H9 (cell line): ENCODE results near the gene INO80. TPM values are rescaled to one million over a fixed set of nuclear protein-coding genes. Genes with fewer than 3 reads are reported as not detected.

Experiments used
- DNase-seq: peaks from one replicate; pipeline ENCODE4 v3.0.0-alpha.2; 2017
- H2AFZ ChIP-seq: one replicate; pipeline ENCODE4 v1.6.1; 2013; ENCODE audit warnings: mild to moderate bottlenecking, low read length, control low read depth, moderate library complexity
- H2AK5ac ChIP-seq: 2 replicates; pipeline ENCODE4 v1.6.1; 2013; ENCODE audit warnings: low read length, control low read depth, mixed read lengths; ENCODE audit not compliant: insufficient read length
- H2BK120ac ChIP-seq: one replicate; pipeline ENCODE4 v1.6.1; 2013; ENCODE audit warnings: low read depth, mild to moderate bottlenecking, low read length, control low read depth, inconsistent platforms; ENCODE audit not compliant: poor library complexity, severe bottlenecking
- H2BK12ac ChIP-seq: 2 replicates; pipeline ENCODE4 v1.6.1; 2013; ENCODE audit warnings: low read length, control low read depth, mixed read lengths, low read depth; ENCODE audit not compliant: insufficient read length
- H2BK15ac ChIP-seq: 2 replicates; pipeline ENCODE4 v1.6.1; 2013; ENCODE audit warnings: low read depth, low read length, control low read depth
- H2BK20ac ChIP-seq: one replicate; pipeline ENCODE4 v1.6.1; 2013; ENCODE audit warnings: low read depth, mild to moderate bottlenecking, low read length, control low read depth, inconsistent platforms; ENCODE audit not compliant: poor library complexity, severe bottlenecking
- H2BK5ac ChIP-seq: 2 replicates; pipeline ENCODE4 v1.6.1; 2013; ENCODE audit warnings: low read length, control low read depth, mixed read lengths; ENCODE audit not compliant: insufficient read length
- H3K14ac ChIP-seq: 2 replicates; pipeline ENCODE4 v1.6.1; 2013; ENCODE audit warnings: low read length, control low read depth; ENCODE audit not compliant: insufficient read depth
- H3K18ac ChIP-seq: 2 replicates; pipeline ENCODE4 v1.6.1; 2013; ENCODE audit warnings: low read depth, mild to moderate bottlenecking, mixed read lengths, low read length, control low read depth; ENCODE audit not compliant: insufficient read length
- H3K23ac ChIP-seq: 2 replicates; pipeline ENCODE4 v1.6.1; 2013; ENCODE audit warnings: low read length, control low read depth, mixed read lengths, low read depth; ENCODE audit not compliant: insufficient read length
- H3K23me2 ChIP-seq: 2 replicates; pipeline ENCODE4 v1.6.1; 2013; ENCODE audit warnings: low read depth, mild to moderate bottlenecking, mixed read lengths, low read length, control low read depth; ENCODE audit not compliant: insufficient read length, poor library complexity, severe bottlenecking
- H3K27ac ChIP-seq: 2 replicates; pipeline ENCODE4 v1.5.1; 2013; ENCODE audit warnings: low read length, control low read depth, mixed read lengths, low read depth; ENCODE audit not compliant: insufficient read length
- H3K27me3 ChIP-seq: 2 replicates; pipeline ENCODE4 v1.6.1; 2013; ENCODE audit warnings: low read length, control low read depth, inconsistent platforms; ENCODE audit not compliant: insufficient read depth
- H3K4ac ChIP-seq: 2 replicates; pipeline ENCODE4 v1.6.1; 2013; ENCODE audit warnings: low read depth, mild to moderate bottlenecking, control low read depth, inconsistent platforms, low read length, moderate library complexity
- H3K4me1 ChIP-seq: 2 replicates; pipeline ENCODE4 v1.6.1; 2013; ENCODE audit warnings: low read length, control low read depth, inconsistent platforms; ENCODE audit not compliant: insufficient read depth
- H3K4me2 ChIP-seq: 2 replicates; pipeline ENCODE4 v1.6.1; 2013; ENCODE audit warnings: low read length, control low read depth, mixed read lengths; ENCODE audit not compliant: insufficient read length, insufficient read depth
- H3K56ac ChIP-seq: 2 replicates; pipeline ENCODE4 v1.6.1; 2013; ENCODE audit warnings: low read depth, mild to moderate bottlenecking, mixed read lengths, low read length, control low read depth; ENCODE audit not compliant: insufficient read length
- H3K79me1 ChIP-seq: 2 replicates; pipeline ENCODE4 v1.6.1; 2013; ENCODE audit warnings: low read depth, mild to moderate bottlenecking, moderate library complexity, low read length, control low read depth, inconsistent platforms; ENCODE audit not compliant: insufficient read depth, poor library complexity, severe bottlenecking
- H3K79me2 ChIP-seq: 2 replicates; pipeline ENCODE4 v1.6.1; 2013; ENCODE audit warnings: low read length, control low read depth, inconsistent platforms; ENCODE audit not compliant: insufficient read depth
- H3K9ac ChIP-seq: 2 replicates; pipeline ENCODE4 v1.6.1; 2013; ENCODE audit warnings: low read length, control low read depth, mixed read lengths; ENCODE audit not compliant: insufficient read length; ENCODE audit errors: extremely low read depth
- H3K9me3 ChIP-seq: one replicate; pipeline ENCODE4 v1.6.1; 2013; ENCODE audit warnings: low read depth, low read length, inconsistent platforms; ENCODE audit not compliant: control insufficient read depth
- H3T11ph ChIP-seq: one replicate; pipeline ENCODE4 v1.6.1; 2013; ENCODE audit warnings: mild to moderate bottlenecking, low read length, control low read depth, inconsistent platforms
- H4K20me1 ChIP-seq: one replicate; pipeline ENCODE4 v1.6.1; 2013; ENCODE audit not compliant: control insufficient read depth, insufficient read length, insufficient read depth
- H4K5ac ChIP-seq: 2 replicates; pipeline ENCODE4 v1.6.1; 2013; ENCODE audit warnings: low read depth, mild to moderate bottlenecking, mixed read lengths, low read length, control low read depth; ENCODE audit not compliant: insufficient read length
- H4K8ac ChIP-seq: replicated peaks from 2 replicates; pipeline ENCODE4 v1.6.1; 2013; ENCODE audit warnings: low read length, control low read depth, mixed read lengths, low read depth; ENCODE audit not compliant: insufficient read length
- H4K91ac ChIP-seq: 2 replicates; pipeline ENCODE4 v1.6.1; 2013; ENCODE audit warnings: low read depth, mild to moderate bottlenecking, moderate library complexity, mixed read lengths, low read length, control low read depth; ENCODE audit not compliant: insufficient read length
- H3K27ac Mint-ChIP-seq, 3 experiments: 2 replicates in 2 of 3; 3 replicates in 1 of 3; pipeline ENCODE4 v1.8.0; 2020 to 2021; ENCODE audit warnings: mixed read lengths in 3 of 3, mild to moderate bottlenecking in 1 of 3, moderate library complexity in 1 of 3
- H3K27me3 Mint-ChIP-seq: 2 replicates; pipeline ENCODE4 v1.8.0; 2021; ENCODE audit warnings: low read depth, mild to moderate bottlenecking, moderate library complexity, mixed read lengths
- H3K36me3 Mint-ChIP-seq, 3 experiments: 2 replicates in 2 of 3; 3 replicates in 1 of 3; pipeline ENCODE4 v1.8.0; 2020 to 2021; ENCODE audit warnings: low read depth in 3 of 3, mixed read lengths in 3 of 3; ENCODE audit not compliant: insufficient read depth in 1 of 3
- H3K4me1 Mint-ChIP-seq, 2 experiments: 2 replicates each; pipeline ENCODE4 v1.8.0; 2020; ENCODE audit warnings: mixed read lengths in 2 of 2
- H3K4me3 Mint-ChIP-seq, 2 experiments: 2 replicates in 1 of 2; 3 replicates in 1 of 2; pipeline ENCODE4 v1.8.0; 2020 to 2021; ENCODE audit warnings: mild to moderate bottlenecking in 2 of 2, mixed read lengths in 2 of 2, moderate library complexity in 1 of 2
- H3K9me3 Mint-ChIP-seq, 2 experiments: 2 replicates in 1 of 2; 3 replicates in 1 of 2; pipeline ENCODE4 v1.8.0; 2020; ENCODE audit warnings: mild to moderate bottlenecking in 2 of 2, mixed read lengths in 2 of 2, moderate library complexity in 1 of 2
- CTCF ChIP-seq: fragments of 200-600 bp; sonication (generic); conservative IDR thresholded peaks from 3 replicates; pipeline ENCODE4 v1.8.0; 2021; ENCODE audit warnings: antibody characterized with exemption, mild to moderate bottlenecking
- WGBS: extraction: QIAGEN DNeasy Blood & Tissue Kit; methylation state at CpG from one replicate; pipeline ENCODE4 v1.1.7; 2013; ENCODE audit warnings: missing lambda C conversion rate, low lambda C conversion rate, mixed read lengths; ENCODE audit not compliant: insufficient read length; ENCODE audit errors: extremely low coverage; 5-methylcytosine and 5-hydroxymethylcytosine counted together
- total RNA-seq: library from RNA; stranded (reverse); gene quantifications from 2 replicates; pipeline ENCODE4 v1.2.1, GENCODE V29; 2021

Gene INO80
- total RNA-seq, 1 experiment from 2014 or later = 29.2 TPM

- no peaks in the 10 kb centered on the region for H3K79me1 ChIP-seq
- H2AK5ac ChIP-seq = no peak overlapping the region
- Mint-ChIP-seq H3K27ac (no peak overlapping the region), H3K36me3 (peaks cover 21 to 68% (median 53%) of the 10 kb centered on the region in 3 experiments; a peak in 6 of 7 replicates), H3K9me3 (no peaks in the 10 kb centered on the region), H3K4me1 (peaks cover 2 to 3% of the 10 kb centered on the region in 2 experiments), H3K4me3 (no peak overlapping the region), H3K27me3 (no peaks in the 10 kb centered on the region)
- H3K18ac ChIP-seq = no peak overlapping the region
- TF ChIP-seq CTCF = no peak
- no peak overlapping the region for H4K8ac ChIP-seq
- no peaks in the 10 kb centered on the region for H3K27me3 ChIP-seq
- H2BK5ac ChIP-seq = no peak overlapping the region
- no peaks in the 10 kb centered on the region for H4K20me1 ChIP-seq
- H2BK15ac ChIP-seq = no peak overlapping the region
- no peak overlapping the region for H3K4ac ChIP-seq
- WGBS = no CpG with 5 or more reads among the region's 6 CpGs
- H3K79me2 ChIP-seq = peaks cover 1% of the 10 kb centered on the region; the same call in 1 of the 2 replicates
- no peak overlapping the region for H4K5ac ChIP-seq
- no peaks in the 10 kb centered on the region for H3K23me2 ChIP-seq
- no peak overlapping the region for H3K23ac ChIP-seq
- H4K91ac ChIP-seq = no peak overlapping the region
- no peak overlapping the region for H2BK12ac ChIP-seq
- no peak overlapping the region for H3K4me2 ChIP-seq
- H3K27ac ChIP-seq = no peak overlapping the region
- H3K14ac ChIP-seq = no peak overlapping the region
- no peak overlapping the region for H2BK20ac ChIP-seq
- no peak overlapping the region for H3K56ac ChIP-seq
- no peak overlapping the region for H3K9ac ChIP-seq
- no peak overlapping the region for H2BK120ac ChIP-seq
- H2AFZ ChIP-seq = no peak overlapping the region
- no peaks in the 10 kb centered on the region for H3K9me3 ChIP-seq
- DNase-seq = no peak
- H3T11ph ChIP-seq = no peak overlapping the region
- H3K4me1 ChIP-seq = no peaks in the 10 kb centered on the region
Observed at GRCh38 chr15:41096178-41096577, 19.9 kb downstream of the INO80 start.
